K562 (cell line): Measurements from ENCODE around the gene ENTPD6. TPM values are rescaled to one million over a fixed set of nuclear protein-coding genes. Genes with fewer than 3 reads are reported as not detected.

Experiments
- ATAC-seq: fragments of 200-7000 bp; cut with Tn5 transposase; 3 replicates; pipeline ENCODE4 v1.9.1; 2020; ENCODE audit warnings: moderate library complexity
- BruUV-seq: library from RNA; stranded (reverse); fragments of 400-500 nt; replicated peaks from 2 replicates; lab custom pipeline; 2021; lab: Mats Ljungman, UMichigan
- CTCF ChIA-PET: fragments of 300-600 bp; formaldehyde crosslinking; extraction: SDS; loops from one replicate; lab custom pipeline; 2021; ENCODE audit warnings: low intra/inter-chr PET ratio; lab: Yijun Ruan, JAX
- POLR2A ChIA-PET: fragments of 300-600, 350-650 bp; sonication (Branson Sonifier 250); formaldehyde crosslinking; extraction: SDS; loops from one replicate; lab custom pipeline; 2021; ENCODE audit warnings: antibody characterized with exemption, inconsistent platforms; lab: Yijun Ruan, JAX
- DNase-seq, 4 experiments: peaks; one replicate each; pipeline versions ENCODE4 v3.0.0 to v3.0.0-alpha.2; 2011 to 2018; ENCODE audit warnings: low spot score in 3 of 4, mixed read lengths in 3 of 4; ENCODE audit errors: extremely low read depth in 1 of 4
- FAIRE-seq: peaks from 2 replicates; lab custom pipeline; 2011; peaks lifted over from hg19 to GRCh38; lab: Jason Lieb, UNC
- H2AFZ ChIP-seq: 2 replicates; pipeline ENCODE4 v1.6.0; 2011; ENCODE audit warnings: low read depth, low read length, control low read depth, inconsistent platforms
- H3K27ac ChIP-seq: fragments of 200-600 bp; 3 replicates; pipeline ENCODE4 v1.8.0; 2011; ENCODE audit warnings: low read depth, mild to moderate bottlenecking, control low read depth, inconsistent platforms, low read length, moderate library complexity, mixed read lengths; ENCODE audit errors: extremely low read depth
- H3K27me3 ChIP-seq, 2 experiments: fragments of 300-600 bp in 1 of 2; 2 replicates in 1 of 2; 3 replicates in 1 of 2; pipeline versions ENCODE4 v1.6.0 to v1.8.0; 2011; ENCODE audit warnings: inconsistent platforms in 2 of 2, low read length in 2 of 2, mild to moderate bottlenecking in 1 of 2, mixed read lengths in 1 of 2, moderate library complexity in 1 of 2; ENCODE audit not compliant: control insufficient read depth in 2 of 2, insufficient read depth in 2 of 2
- H3K36me3 ChIP-seq: fragments of 300-600 bp; 3 replicates; pipeline ENCODE4 v1.8.0; 2011; ENCODE audit warnings: mild to moderate bottlenecking, low read length, inconsistent platforms; ENCODE audit not compliant: control insufficient read depth, insufficient read depth
- H3K4me1 ChIP-seq, 2 experiments: fragments of 200-600 bp in 1 of 2; replicated peaks in 1 of 2; 2 replicates in 1 of 2; 3 replicates in 1 of 2; pipeline versions ENCODE4 v1.5.1 to v1.8.0; 2011; ENCODE audit warnings: inconsistent platforms in 2 of 2, low read length in 2 of 2, mild to moderate bottlenecking in 1 of 2, mixed read lengths in 1 of 2, moderate library complexity in 1 of 2; ENCODE audit not compliant: control insufficient read depth in 2 of 2, insufficient read depth in 2 of 2
- H3K4me2 ChIP-seq: 2 replicates; pipeline ENCODE4 v1.6.1; 2011; ENCODE audit warnings: low read length, control low read depth, inconsistent platforms, mixed read lengths; ENCODE audit not compliant: insufficient read depth
- H3K4me3 ChIP-seq: fragments of 200-600 bp; sonication (generic), shearing (Covaris generic); 2 replicates; pipeline ENCODE4 v1.5.1; 2016; ENCODE audit warnings: control low read depth, inconsistent platforms
- H3K79me2 ChIP-seq: fragments of 200-600 bp; 3 replicates; pipeline ENCODE4 v1.8.0; 2011; ENCODE audit warnings: low read length, inconsistent platforms; ENCODE audit not compliant: control insufficient read depth, insufficient read depth
- H3K9ac ChIP-seq, 2 experiments: 2 replicates each; pipeline versions ENCODE4 v1.6.0 to v1.6.1; 2011; ENCODE audit warnings: low read depth in 2 of 2, low read length in 2 of 2, control low read depth in 1 of 2, inconsistent platforms in 1 of 2, mild to moderate bottlenecking in 1 of 2, mixed read lengths in 1 of 2; ENCODE audit not compliant: insufficient read depth in 1 of 2
- H3K9me1 ChIP-seq: one replicate; pipeline ENCODE4 v1.6.0; 2011; ENCODE audit warnings: inconsistent platforms, mild to moderate bottlenecking, low read length, moderate library complexity; ENCODE audit not compliant: control insufficient read depth, insufficient read depth
- H3K9me3 ChIP-seq: replicated peaks from 2 replicates; pipeline ENCODE4 v1.5.1; 2011; ENCODE audit warnings: low read depth, low read length, inconsistent platforms; ENCODE audit not compliant: control insufficient read depth, insufficient read depth
- H4K20me1 ChIP-seq: replicated peaks from 2 replicates; pipeline ENCODE4 v1.6.1; 2011; ENCODE audit warnings: low read length, inconsistent platforms, mixed read lengths; ENCODE audit not compliant: control insufficient read depth, insufficient read depth
- DIDO1 ChIP-seq: fragments of 450-650 bp; IDR thresholded peaks from 2 replicates; pipeline ENCODE4 v1.6.1; 2016; ENCODE audit warnings: low read depth, missing biosample characterization, missing genetic modification characterization
- MAFK ChIP-seq: IDR thresholded peaks from 2 replicates; pipeline ENCODE4 v1.6.1; 2011; ENCODE audit warnings: low read length, improper control_type of control experiment
- NBN ChIP-seq: fragments of 450-650 bp; IDR thresholded peaks from 2 replicates; pipeline ENCODE4 v1.6.1; 2016; ENCODE audit warnings: low read depth, mild to moderate bottlenecking
- PHF21A ChIP-seq: fragments of 450-650 bp; IDR thresholded peaks from 2 replicates; pipeline ENCODE4 v1.6.1; 2017; ENCODE audit warnings: low read depth, borderline replicate concordance
- PYGO2 ChIP-seq: fragments of 450-650 bp; IDR thresholded peaks from 2 replicates; pipeline ENCODE4 v1.6.1; 2016; ENCODE audit warnings: mild to moderate bottlenecking, missing genetic modification characterization, moderate library complexity, missing compliant biosample characterization
- SIX5 ChIP-seq, 2 experiments: IDR thresholded peaks; 2 replicates each; pipeline ENCODE4 v1.6.1; 2011; ENCODE audit warnings: low read length in 2 of 2, borderline replicate concordance in 1 of 2, low read depth in 1 of 2, mild to moderate bottlenecking in 1 of 2, moderate library complexity in 1 of 2; ENCODE audit not compliant: insufficient read depth in 1 of 2
- SMAD2 ChIP-seq: fragments of 150-350 bp; IDR thresholded peaks from 2 replicates; pipeline ENCODE4 v1.6.1; 2014; ENCODE audit warnings: low read depth, mild to moderate bottlenecking, low read length
- TCF7 ChIP-seq: sonication (generic); IDR thresholded peaks from 2 replicates; pipeline ENCODE4 v1.6.1; 2016; ENCODE audit warnings: antibody characterized with exemption, borderline replicate concordance
- THRB ChIP-seq: fragments of 450-650 bp; formaldehyde crosslinking; conservative IDR thresholded peaks from 2 replicates; pipeline ENCODE4 v1.4.0; 2022; ENCODE audit warnings: mild to moderate bottlenecking, missing genetic modification characterization
- TOE1 ChIP-seq, 2 experiments: fragments of 450-650 bp in 1 of 2; sonication (generic) in 1 of 2; formaldehyde crosslinking in 1 of 2; IDR thresholded peaks; 2 replicates each; pipeline versions ENCODE4 v1.7.1 to v1.8.0; 2016 to 2022; ENCODE audit warnings: borderline replicate concordance in 2 of 2, mild to moderate bottlenecking in 2 of 2, antibody characterized with exemption in 1 of 2, inconsistent platforms in 1 of 2, low read depth in 1 of 2, missing genetic modification reagents in 1 of 2, moderate library complexity in 1 of 2
- ZKSCAN3 ChIP-seq: fragments of 250-450 bp; sonication (Bioruptor Pico); IDR thresholded peaks from 2 replicates; pipeline ENCODE4 v1.4.0; 2020
- ZNF444 ChIP-seq: fragments of 250-450 bp; sonication (Bioruptor Pico); IDR thresholded peaks from 2 replicates; pipeline ENCODE4 v1.4.0; 2020; ENCODE audit warnings: mild to moderate bottlenecking, moderate library complexity
- WGBS: fragments of 100-300 bp; shearing (Covaris generic); methylation state at CpG from one replicate; pipeline ENCODE4 v1.1.6; 2016; ENCODE audit warnings: low coverage, mixed read lengths; ENCODE audit not compliant: insufficient coverage; ENCODE audit errors: missing lambda C conversion rate; 5-methylcytosine and 5-hydroxymethylcytosine counted together
- in situ Hi-C: fragments of 300-500 bp; cut with MboI; formaldehyde crosslinking; loops from 4 replicates; pipeline ENCODE4 v1.15.0; 2018; ENCODE audit warnings: inconsistent platforms, mixed read lengths
- intact Hi-C: fragments of 100-400 bp; cut with micrococcal nuclease; formaldehyde crosslinking; loops from 2 replicates; pipeline ENCODE4 v1.14.2; 2022
- polyA plus RNA-seq, 8 experiments: library from polyadenylated mRNA; depleted of rRNA in 4 of 8; stranded (reverse) in 5 of 8; unstranded in 3 of 8; fragments of >200 nt; fragmentation: Nextera tagmentation in 2 of 8; fragmentation: Illumina TruSeq in 1 of 8; extraction: Ambion mirVana in 2 of 8; extraction: Trizol in 1 of 8; gene quantifications; 2 replicates each; pipeline versions ENCODE4 v1.2.1 to v1.2.3, GENCODE V29; 2011 to 2014; ENCODE audit warnings: inconsistent platforms in 1 of 8, missing spikeins in 1 of 8
- total RNA-seq, 7 experiments: library from RNA; depleted of rRNA in 6 of 7; stranded (reverse); fragments of >200 nt in 6 of 7; fragmentation: Illumina TruSeq in 2 of 7; extraction: Trizol in 2 of 7; gene quantifications; 2 replicates each; pipeline versions ENCODE4 v1.2.1 to v1.2.3, GENCODE V29; 2011 to 2021; ENCODE audit warnings: low replicate concordance in 1 of 7
- TF ChIP-seq, protein P1 (sequence below): fragments of 250-450 bp; sonication (Bioruptor Pico); IDR thresholded peaks from 2 replicates; pipeline ENCODE4 v1.4.0; 2020; ENCODE audit warnings: mild to moderate bottlenecking
- TF ChIP-seq, protein P2 (sequence below): sonication (generic); formaldehyde crosslinking; IDR thresholded peaks from 2 replicates; pipeline ENCODE4 v1.4.0; 2020; ENCODE audit warnings: mild to moderate bottlenecking, missing genetic modification reagents

ENTPD6 gene
- total and polyA plus RNA-seq, 9 of the 15 experiments (the other 6 are each of a cell fraction or from before 2014, with no cell fraction given), result 0.82 to 36.8 (median 22.4) TPM

- TF ChIP-seq PYGO2 (tag) (no peak), NBN (no peak), TCF7 (no peak), PHF21A (no peak), MAFK (no peak), ZKSCAN3 (no peak), ZNF444 (no peak), SMAD2 (no peak), SIX5 (IDR thresholded peaks at IDR 0.05; ENCODE audit: borderline replicate concordance in 1 of 2, insufficient read depth in 1 of 2, low read depth in 1 of 2, low read length in 2 of 2) (no peak), TOE1 (IDR thresholded peaks at IDR 0.05; ENCODE audit: borderline replicate concordance) (no peak), TOE1 (CRISPR knock-in tag; IDR thresholded peaks at IDR 0.05; ENCODE audit: borderline replicate concordance, low read depth) (no peak), THRB (CRISPR knock-in tag) (no peak), DIDO1 (tag) (no peak)
- TF ChIP-seq, protein P1, sequence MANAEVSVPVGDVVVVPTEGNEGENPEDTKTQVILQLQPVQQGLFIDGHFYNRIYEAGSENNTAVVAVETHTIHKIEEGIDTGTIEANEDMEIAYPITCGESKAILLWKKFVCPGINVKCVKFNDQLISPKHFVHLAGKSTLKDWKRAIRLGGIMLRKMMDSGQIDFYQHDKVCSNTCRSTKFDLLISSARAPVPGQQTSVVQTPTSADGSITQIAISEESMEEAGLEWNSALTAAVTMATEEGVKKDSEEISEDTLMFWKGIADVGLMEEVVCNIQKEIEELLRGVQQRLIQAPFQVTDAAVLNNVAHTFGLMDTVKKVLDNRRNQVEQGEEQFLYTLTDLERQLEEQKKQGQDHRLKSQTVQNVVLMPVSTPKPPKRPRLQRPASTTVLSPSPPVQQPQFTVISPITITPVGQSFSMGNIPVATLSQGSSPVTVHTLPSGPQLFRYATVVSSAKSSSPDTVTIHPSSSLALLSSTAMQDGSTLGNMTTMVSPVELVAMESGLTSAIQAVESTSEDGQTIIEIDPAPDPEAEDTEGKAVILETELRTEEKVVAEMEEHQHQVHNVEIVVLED (CRISPR knock-in tag), result no peak
- TF ChIP-seq, protein P2, sequence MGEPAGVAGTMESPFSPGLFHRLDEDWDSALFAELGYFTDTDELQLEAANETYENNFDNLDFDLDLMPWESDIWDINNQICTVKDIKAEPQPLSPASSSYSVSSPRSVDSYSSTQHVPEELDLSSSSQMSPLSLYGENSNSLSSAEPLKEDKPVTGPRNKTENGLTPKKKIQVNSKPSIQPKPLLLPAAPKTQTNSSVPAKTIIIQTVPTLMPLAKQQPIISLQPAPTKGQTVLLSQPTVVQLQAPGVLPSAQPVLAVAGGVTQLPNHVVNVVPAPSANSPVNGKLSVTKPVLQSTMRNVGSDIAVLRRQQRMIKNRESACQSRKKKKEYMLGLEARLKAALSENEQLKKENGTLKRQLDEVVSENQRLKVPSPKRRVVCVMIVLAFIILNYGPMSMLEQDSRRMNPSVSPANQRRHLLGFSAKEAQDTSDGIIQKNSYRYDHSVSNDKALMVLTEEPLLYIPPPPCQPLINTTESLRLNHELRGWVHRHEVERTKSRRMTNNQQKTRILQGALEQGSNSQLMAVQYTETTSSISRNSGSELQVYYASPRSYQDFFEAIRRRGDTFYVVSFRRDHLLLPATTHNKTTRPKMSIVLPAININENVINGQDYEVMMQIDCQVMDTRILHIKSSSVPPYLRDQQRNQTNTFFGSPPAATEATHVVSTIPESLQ (CRISPR knock-in tag), result no peak
- Histone ChIP-seq H3K36me3 (peaks cover 12% of the 10 kb centered on the region; the same call in 2 of the 3 replicates), H3K9ac (no peak overlapping the region), H3K4me2 (no peak overlapping the region), H3K27ac (no peak overlapping the region), H3K27me3 (no peaks in the 10 kb centered on the region), H3K4me3 (no peak overlapping the region), H3K4me1 (peaks cover 21 to 34% of the 10 kb centered on the region in 2 experiments), H4K20me1 (no peaks in the 10 kb centered on the region), H3K79me2 (no peaks in the 10 kb centered on the region), H2AFZ (no peak overlapping the region), H3K9me1 (no peaks in the 10 kb centered on the region), H3K9me3 (no peaks in the 10 kb centered on the region)
- no peak for ATAC-seq
- 86% methylated on average over 2 of the region's 7 CpGs for WGBS
- in situ Hi-C loops (no loop called here), intact Hi-C loops (no loop called here)
- no peak for DNase-seq
- ChIA-PET CTCF (no interaction called here), POLR2A (no interaction called here)
- no TSS peak for BruUV-seq
- FAIRE-seq, result no peak
Observed at GRCh38 chr20:25219365-25219764, 23.9 kb downstream of the ENTPD6 start.
